ENCODE results near the gene ROBO1. TPM values are rescaled to one million over a fixed set of nuclear protein-coding genes. Genes with fewer than 3 reads are reported as not detected.

Gene ROBO1
- total and polyA plus RNA-seq, 2 donors (not counting 1 experiment from before 2014, with no cell fraction given), result 0.27 to 3.2 TPM

GRCh38 chr3:78792212-78792611, 975.6 kb downstream of the ROBO1 start:
- H3K79me2 ChIP-seq (ENCODE audit: control insufficient read depth, insufficient read depth, low read length), result no peaks in the 10 kb centered on the region

GRCh38 chr3:78791753-78792152, 976.0 kb downstream of the ROBO1 start:
- POLR2A ChIA-PET, result no interaction called here
- intact Hi-C loops (cut with micrococcal nuclease), result no loop called here

More at GRCh38 chr3:78792212-78792611, 975.6 kb downstream of the ROBO1 start:
- no peak for DNase-seq
- Mint-ChIP-seq H3K27ac (no peak overlapping the region), H3K9me3 (ENCODE audit: insufficient read depth) (no peaks in the 10 kb centered on the region), H3K4me1 (no peaks in the 10 kb centered on the region), H3K4me3 (no peak overlapping the region), H3K27me3 (no peaks in the 10 kb centered on the region)
- no CpG with 5 or more reads among the region's 1 CpG for WGBS (ENCODE audit: insufficient coverage)
- ChIA-PET CTCF (interaction anchor here (0.6 kb wide), 1 partner anchor 25 kb away, joined by 3 read pairs; no protein-coding TSS in a partner anchor), POLR2A (no interaction called here)
- H3K36me3 ChIP-seq (replicated peaks in 1 of 2; ENCODE audit: control extremely low read depth in 1 of 2, control insufficient read depth in 1 of 2, extremely low read depth in 1 of 2, insufficient read depth in 2 of 2, low read length in 1 of 2), result no peaks in the 10 kb centered on the region
- H3K9ac ChIP-seq (ENCODE audit: low read length), result no peak overlapping the region
- H3K9me3 ChIP-seq (ENCODE audit: control extremely low read depth in 1 of 3, control insufficient read depth in 2 of 3, insufficient read depth in 1 of 3, low read length in 2 of 3), result peaks cover 0 to 5% (median 0%) of the 10 kb centered on the region in 3 donors
- H3K27ac ChIP-seq (ENCODE audit: low read length in 2 of 2), result no peak overlapping the region
- H3K4me1 ChIP-seq (ENCODE audit: control insufficient read depth in 2 of 2, insufficient read depth in 2 of 2, low read length in 2 of 2), result no peaks in the 10 kb centered on the region
- no peak overlapping the region for H3K4me3 ChIP-seq (ENCODE audit: control extremely low read depth in 1 of 5, extremely low read depth in 1 of 5, insufficient read depth in 1 of 5, low read depth in 2 of 5, low read length in 4 of 5)
- intact Hi-C loops (cut with micrococcal nuclease), result no loop called here
- no peaks in the 10 kb centered on the region for H4K20me1 ChIP-seq (ENCODE audit: control insufficient read depth, insufficient read depth, low read length, poor library complexity, severe bottlenecking)
- ATAC-seq (ENCODE audit: low read depth), result no peak
- H2AFZ ChIP-seq (ENCODE audit: insufficient read depth, low read depth, low read length, poor library complexity, severe bottlenecking), result no peak overlapping the region
- H3K4me2 ChIP-seq (replicated peaks; ENCODE audit: low read depth, low read length, poor library complexity, severe bottlenecking), result no peak overlapping the region
- H3K27me3 ChIP-seq (replicated peaks in 1 of 4; ENCODE audit: control extremely low read depth in 1 of 4, control insufficient read depth in 3 of 4, insufficient read depth in 4 of 4, low read length in 3 of 4), result no peaks in the 10 kb centered on the region
- no peak for TF ChIP-seq EZH2 (IDR thresholded peaks at IDR 0.05; ENCODE audit: borderline replicate concordance, insufficient read depth, low read depth, low read length, poor library complexity, severe bottlenecking)
- TF ChIP-seq, protein P1, sequence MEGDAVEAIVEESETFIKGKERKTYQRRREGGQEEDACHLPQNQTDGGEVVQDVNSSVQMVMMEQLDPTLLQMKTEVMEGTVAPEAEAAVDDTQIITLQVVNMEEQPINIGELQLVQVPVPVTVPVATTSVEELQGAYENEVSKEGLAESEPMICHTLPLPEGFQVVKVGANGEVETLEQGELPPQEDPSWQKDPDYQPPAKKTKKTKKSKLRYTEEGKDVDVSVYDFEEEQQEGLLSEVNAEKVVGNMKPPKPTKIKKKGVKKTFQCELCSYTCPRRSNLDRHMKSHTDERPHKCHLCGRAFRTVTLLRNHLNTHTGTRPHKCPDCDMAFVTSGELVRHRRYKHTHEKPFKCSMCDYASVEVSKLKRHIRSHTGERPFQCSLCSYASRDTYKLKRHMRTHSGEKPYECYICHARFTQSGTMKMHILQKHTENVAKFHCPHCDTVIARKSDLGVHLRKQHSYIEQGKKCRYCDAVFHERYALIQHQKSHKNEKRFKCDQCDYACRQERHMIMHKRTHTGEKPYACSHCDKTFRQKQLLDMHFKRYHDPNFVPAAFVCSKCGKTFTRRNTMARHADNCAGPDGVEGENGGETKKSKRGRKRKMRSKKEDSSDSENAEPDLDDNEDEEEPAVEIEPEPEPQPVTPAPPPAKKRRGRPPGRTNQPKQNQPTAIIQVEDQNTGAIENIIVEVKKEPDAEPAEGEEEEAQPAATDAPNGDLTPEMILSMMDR (IDR thresholded peaks at IDR 0.05), result no peak

More at GRCh38 chr3:78791753-78792152, 976.0 kb downstream of the ROBO1 start:
- Histone ChIP-seq H3K27me3 (replicated peaks in 1 of 4; ENCODE audit: control extremely low read depth in 1 of 4, control insufficient read depth in 3 of 4, insufficient read depth in 4 of 4, low read length in 3 of 4) (no peaks in the 10 kb centered on the region), H2AFZ (ENCODE audit: insufficient read depth, low read depth, low read length, poor library complexity, severe bottlenecking) (no peak overlapping the region), H3K36me3 (replicated peaks in 1 of 2; ENCODE audit: control extremely low read depth in 1 of 2, control insufficient read depth in 1 of 2, extremely low read depth in 1 of 2, insufficient read depth in 2 of 2, low read length in 1 of 2) (no peaks in the 10 kb centered on the region), H3K4me1 (ENCODE audit: control insufficient read depth in 2 of 2, insufficient read depth in 2 of 2, low read length in 2 of 2) (no peaks in the 10 kb centered on the region), H3K9ac (ENCODE audit: low read length) (no peak overlapping the region), H3K4me3 (ENCODE audit: control extremely low read depth in 1 of 5, extremely low read depth in 1 of 5, insufficient read depth in 1 of 5, low read depth in 2 of 5, low read length in 4 of 5) (no peak overlapping the region), H3K27ac (ENCODE audit: low read length in 2 of 2) (no peak overlapping the region), H3K4me2 (replicated peaks; ENCODE audit: low read depth, low read length, poor library complexity, severe bottlenecking) (no peak overlapping the region), H3K9me3 (ENCODE audit: control extremely low read depth in 1 of 3, control insufficient read depth in 2 of 3, insufficient read depth in 1 of 3, low read length in 2 of 3) (peaks cover 0 to 5% (median 0%) of the 10 kb centered on the region in 3 donors), H4K20me1 (ENCODE audit: control insufficient read depth, insufficient read depth, low read length, poor library complexity, severe bottlenecking) (no peaks in the 10 kb centered on the region), H3K79me2 (ENCODE audit: control insufficient read depth, insufficient read depth, low read length) (no peaks in the 10 kb centered on the region)
- ATAC-seq (ENCODE audit: low read depth) (no peak), DNase-seq (no peak)
- Mint-ChIP-seq H3K27ac (no peak overlapping the region), H3K9me3 (ENCODE audit: insufficient read depth) (no peaks in the 10 kb centered on the region), H3K27me3 (no peaks in the 10 kb centered on the region), H3K4me3 (no peak overlapping the region), H3K4me1 (no peaks in the 10 kb centered on the region)
- WGBS (ENCODE audit: insufficient coverage), result 83% methylated on average over 3 of the region's 3 CpGs
- CTCF ChIA-PET, result interaction anchor here (0.6 kb wide), 1 partner anchor 25 kb away, joined by 3 read pairs; no protein-coding TSS in a partner anchor
- no peak for TF ChIP-seq EZH2 (IDR thresholded peaks at IDR 0.05; ENCODE audit: borderline replicate concordance, insufficient read depth, low read depth, low read length, poor library complexity, severe bottlenecking)
- TF ChIP-seq, protein P1 (IDR thresholded peaks at IDR 0.05), result no peak

Measured in B cell (primary cell).